Measurements from ENCODE around the gene ENDOU.

The ENDOU gene

DNA sequence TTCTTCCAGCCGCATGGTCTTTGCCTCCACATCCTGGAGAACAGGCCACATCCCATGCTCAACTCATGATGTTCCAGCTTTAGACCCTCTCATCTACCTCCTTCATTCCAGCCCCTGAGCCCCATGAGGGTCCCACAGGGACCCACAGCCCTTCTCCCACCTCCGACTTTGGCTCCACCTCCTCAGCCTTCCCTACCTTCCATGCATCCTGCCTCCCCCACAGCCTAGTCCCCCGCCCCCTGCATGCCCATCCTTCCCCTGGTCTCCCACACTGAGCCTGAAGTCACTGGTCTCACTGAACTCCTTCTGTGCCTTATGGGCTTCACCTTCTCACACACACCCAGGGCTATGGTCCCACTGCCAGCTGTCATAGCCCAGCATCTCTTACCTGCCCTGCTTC lies 23.6 kb upstream of the ENDOU start:
- peaks cover 10% of the 10 kb centered on the region for H3K4me1 Mint-ChIP-seq
- H3K4me3 Mint-ChIP-seq: no peak overlapping the region
- DNase-seq (no peak), ATAC-seq (no peak)
- peaks cover 28% of the 10 kb centered on the region for H3K27me3 Mint-ChIP-seq
- no peak overlapping the region for H3K27ac Mint-ChIP-seq
- H3K9me3 Mint-ChIP-seq: no peaks in the 10 kb centered on the region

DNA sequence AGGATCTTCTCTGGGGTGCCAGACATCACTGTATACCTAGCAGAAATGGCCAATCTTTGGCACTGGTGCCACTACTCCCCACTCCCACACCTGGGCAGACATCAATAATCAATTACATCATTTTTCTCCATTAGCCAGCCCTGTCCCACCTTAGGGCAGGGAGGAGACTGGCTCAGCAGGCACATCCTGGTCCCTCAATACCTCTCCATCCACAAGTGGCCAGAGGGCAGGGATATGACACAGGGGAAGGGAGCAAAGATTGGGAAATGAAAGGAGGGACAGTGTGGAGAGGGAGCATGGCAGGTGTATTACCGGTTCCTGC lies 23.2 kb upstream of the ENDOU start:
- ATAC-seq (no peak), DNase-seq (no peak)
- Mint-ChIP-seq H3K9me3 (no peaks in the 10 kb centered on the region), H3K27me3 (peaks cover 32% of the 10 kb centered on the region), H3K4me1 (peaks cover 10% of the 10 kb centered on the region), H3K27ac (no peak overlapping the region), H3K4me3 (no peak overlapping the region)

DNA sequence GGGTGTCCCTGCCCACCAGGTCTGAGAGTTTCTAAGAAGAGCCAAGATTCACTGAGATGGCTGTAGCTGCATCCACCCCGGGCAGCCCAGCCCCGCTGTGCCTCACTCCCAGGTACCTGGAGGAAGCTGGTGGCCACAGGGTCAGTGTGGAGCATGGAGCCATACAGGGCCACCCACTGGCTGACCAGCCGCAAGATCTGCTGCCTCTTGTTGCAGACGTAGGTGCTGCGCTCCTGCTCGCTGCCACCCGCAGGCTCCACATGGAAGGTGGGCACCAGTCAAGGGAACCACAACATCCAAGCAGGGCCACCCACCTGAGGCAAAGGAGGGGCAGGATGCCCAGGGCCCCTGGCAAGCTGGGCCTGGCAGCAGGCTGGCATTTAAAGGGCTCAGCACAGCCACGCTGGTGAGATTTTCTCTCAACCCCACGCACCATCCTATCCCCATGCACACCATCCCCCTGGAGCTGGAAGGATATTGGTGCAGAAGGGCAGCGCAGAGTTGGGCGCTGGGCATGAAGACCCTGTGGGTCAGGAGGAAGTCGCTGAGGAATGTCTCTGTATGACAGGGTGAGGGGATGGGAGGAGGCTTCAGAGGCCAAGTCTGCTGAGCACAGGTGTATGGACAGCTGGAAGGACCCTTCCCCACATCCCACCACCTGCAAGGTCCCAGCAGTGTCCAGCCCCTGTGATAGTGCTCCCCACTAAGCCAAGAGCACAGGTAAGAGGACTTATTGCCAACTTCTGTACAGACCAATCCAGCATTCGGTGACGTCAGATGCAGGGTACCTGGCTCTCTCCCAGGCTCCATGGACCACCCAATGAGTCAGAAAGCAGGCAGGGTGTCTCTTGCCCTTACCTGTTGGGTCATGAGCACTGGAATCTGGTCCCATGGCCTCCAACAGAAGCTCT lies 22.6 kb upstream of the ENDOU start:
- H3K27me3 Mint-ChIP-seq: peaks cover 37% of the 10 kb centered on the region

DNA sequence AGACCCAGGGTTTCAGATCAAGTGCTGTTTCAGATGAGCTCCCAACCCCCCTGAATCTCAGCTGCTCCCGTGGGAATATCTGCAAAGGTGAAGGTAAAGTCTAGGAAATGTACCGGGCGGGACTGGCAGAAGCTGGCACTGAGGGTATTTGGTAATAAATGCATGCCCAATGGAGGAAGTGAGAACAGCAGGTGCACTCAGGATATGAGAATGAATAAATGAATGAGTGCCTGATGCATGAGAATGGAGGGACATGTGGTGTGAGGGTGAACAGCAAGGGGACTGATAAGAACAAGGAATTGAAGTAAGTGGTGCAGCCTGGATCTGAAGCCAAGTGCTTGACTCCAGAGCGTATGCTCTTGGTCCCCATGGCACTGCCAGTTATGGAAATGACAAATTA lies 21.8 kb upstream of the ENDOU start:
- H3K27me3 Mint-ChIP-seq: peaks cover 37% of the 10 kb centered on the region
- DNase-seq (no peak), ATAC-seq (no peak)
- H3K4me1 Mint-ChIP-seq: peaks cover 8% of the 10 kb centered on the region
- H3K4me3 Mint-ChIP-seq: no peak overlapping the region
- no peak overlapping the region for H3K27ac Mint-ChIP-seq
- no peaks in the 10 kb centered on the region for H3K9me3 Mint-ChIP-seq

More for the DNA sequence above, 22.6 kb upstream of the ENDOU start:
- Mint-ChIP-seq H3K4me3 (no peak overlapping the region), H3K9me3 (no peaks in the 10 kb centered on the region), H3K27ac (no peak overlapping the region), H3K4me1 (peaks cover 8% of the 10 kb centered on the region)
- DNase-seq: no peak
- ATAC-seq: no peak

DNA sequence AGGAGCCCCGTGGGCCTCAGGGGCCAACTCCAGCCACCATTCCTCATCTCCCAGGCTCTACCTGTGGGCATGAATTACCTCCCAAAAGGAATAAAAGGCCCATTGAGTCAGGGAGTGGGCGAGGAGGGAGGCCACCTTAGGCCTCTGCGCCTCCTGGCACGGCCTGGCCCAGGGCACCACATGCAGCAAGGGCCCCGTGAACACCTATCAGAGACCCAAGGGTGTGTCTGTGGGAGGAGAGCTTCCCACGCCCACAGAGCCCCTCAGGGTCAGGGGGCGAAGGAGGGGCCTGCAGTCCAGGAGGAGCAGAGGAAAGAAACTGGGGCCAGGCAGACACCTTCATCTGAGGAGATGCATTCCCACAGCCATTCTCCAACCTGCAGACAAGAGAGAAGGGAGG lies 21.2 kb upstream of the ENDOU start:
- ATAC-seq (no peak), DNase-seq (no peak)
- no peak overlapping the region for H3K4me3 Mint-ChIP-seq
- peak overlapping the region; percentile 21 to 69 for H3K27ac Mint-ChIP-seq
- H3K4me1 Mint-ChIP-seq: peaks cover 10% of the 10 kb centered on the region
- H3K9me3 Mint-ChIP-seq: no peaks in the 10 kb centered on the region
- peaks cover 37% of the 10 kb centered on the region for H3K27me3 Mint-ChIP-seq

DNA sequence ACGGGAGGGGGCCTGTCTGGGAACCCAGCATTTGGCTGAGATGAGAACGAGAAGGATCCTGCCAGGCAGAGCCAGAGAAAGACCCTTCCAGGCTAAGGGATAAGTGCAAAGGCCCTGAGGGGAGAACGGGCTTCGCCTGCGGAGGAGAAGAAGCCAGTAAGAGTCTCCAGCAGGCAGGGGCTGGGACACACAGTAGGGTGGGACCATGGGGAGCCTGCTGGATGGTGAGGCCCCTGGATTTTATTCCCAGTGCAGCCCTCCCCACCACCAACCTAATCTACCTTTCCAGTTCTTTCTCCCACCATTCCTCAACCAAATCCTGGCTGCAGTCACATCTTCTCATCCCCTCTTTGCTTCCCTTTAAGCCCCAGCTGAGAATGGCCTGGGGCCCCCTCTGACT lies 20.8 kb upstream of the ENDOU start:
- Mint-ChIP-seq H3K4me3 (no peak overlapping the region), H3K4me1 (peaks cover 15% of the 10 kb centered on the region), H3K27me3 (peaks cover 37% of the 10 kb centered on the region), H3K27ac (peak overlapping the region; percentile 21 to 69), H3K9me3 (no peaks in the 10 kb centered on the region)
- ATAC-seq: no peak
- DNase-seq: no peak

DNA sequence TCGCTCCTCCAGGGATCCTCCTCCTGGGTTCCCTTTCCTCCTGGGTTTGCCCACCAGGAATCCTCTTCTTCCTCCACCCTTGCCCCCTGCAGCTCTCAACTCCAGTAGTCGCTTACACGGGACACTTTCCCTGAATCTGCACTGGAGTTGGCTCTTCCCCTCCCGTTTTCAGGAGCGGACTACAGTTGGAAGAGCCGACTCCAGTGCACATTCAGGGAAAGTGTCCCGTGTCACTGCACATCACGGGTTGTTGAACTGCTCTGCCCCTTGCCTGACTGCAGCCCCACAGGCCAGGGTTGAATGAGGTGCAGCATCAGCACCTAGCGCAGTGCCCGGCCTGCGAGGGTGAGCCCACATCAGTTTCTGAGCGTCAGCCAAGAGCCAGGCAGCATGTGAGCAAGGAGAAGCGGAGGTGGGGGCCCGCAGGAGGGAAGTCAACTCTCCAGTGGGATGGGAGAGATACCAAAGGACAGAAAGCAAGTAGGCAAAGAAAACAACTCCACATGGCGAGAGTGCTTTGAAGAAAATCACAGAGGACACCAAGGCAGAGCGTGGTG lies 20.3 kb upstream of the ENDOU start:
- Mint-ChIP-seq H3K4me1 (peaks cover 20% of the 10 kb centered on the region), H3K27me3 (peaks cover 37% of the 10 kb centered on the region), H3K4me3 (no peak overlapping the region), H3K9me3 (no peaks in the 10 kb centered on the region), H3K27ac (no peak overlapping the region)
- DNase-seq: no peak
- ATAC-seq: no peak

DNA sequence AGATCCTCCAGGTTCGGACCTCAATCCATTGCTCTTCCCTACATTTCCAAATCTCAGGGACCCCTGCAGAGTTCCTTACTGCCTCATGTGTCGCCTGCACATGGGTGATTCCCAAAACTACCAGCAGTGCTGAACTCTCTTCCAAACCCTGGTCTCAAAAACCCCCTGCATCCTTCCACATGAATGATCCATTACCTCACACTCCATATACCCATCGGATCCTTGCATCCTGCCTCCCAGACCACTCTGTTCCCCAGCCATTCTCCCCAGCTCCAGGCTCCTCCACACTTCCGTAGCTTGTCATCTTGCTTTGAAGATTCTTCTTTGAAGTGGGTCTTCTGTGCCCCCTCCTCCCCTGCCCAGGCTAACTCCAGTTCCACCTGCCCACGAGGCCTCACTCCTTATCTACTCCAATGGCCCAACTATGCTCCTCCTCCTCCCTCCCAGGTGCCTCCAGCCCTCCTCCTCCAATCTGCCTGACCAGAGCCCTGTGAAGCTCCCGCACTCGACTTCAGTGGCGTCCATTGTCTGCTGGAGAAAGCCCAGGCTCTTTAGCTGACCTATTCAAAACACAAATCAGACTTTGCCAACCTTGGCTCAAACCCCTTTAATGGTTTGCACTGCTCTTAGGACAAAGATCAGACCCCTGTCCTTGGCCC lies 19.6 kb upstream of the ENDOU start:
- H3K27me3 Mint-ChIP-seq: peaks cover 33% of the 10 kb centered on the region
- ATAC-seq (no peak), DNase-seq (no peak)
- H3K4me1 Mint-ChIP-seq: peaks cover 26% of the 10 kb centered on the region
- no peak overlapping the region for H3K4me3 Mint-ChIP-seq
- no peak overlapping the region for H3K27ac Mint-ChIP-seq
- H3K9me3 Mint-ChIP-seq: no peaks in the 10 kb centered on the region

DNA sequence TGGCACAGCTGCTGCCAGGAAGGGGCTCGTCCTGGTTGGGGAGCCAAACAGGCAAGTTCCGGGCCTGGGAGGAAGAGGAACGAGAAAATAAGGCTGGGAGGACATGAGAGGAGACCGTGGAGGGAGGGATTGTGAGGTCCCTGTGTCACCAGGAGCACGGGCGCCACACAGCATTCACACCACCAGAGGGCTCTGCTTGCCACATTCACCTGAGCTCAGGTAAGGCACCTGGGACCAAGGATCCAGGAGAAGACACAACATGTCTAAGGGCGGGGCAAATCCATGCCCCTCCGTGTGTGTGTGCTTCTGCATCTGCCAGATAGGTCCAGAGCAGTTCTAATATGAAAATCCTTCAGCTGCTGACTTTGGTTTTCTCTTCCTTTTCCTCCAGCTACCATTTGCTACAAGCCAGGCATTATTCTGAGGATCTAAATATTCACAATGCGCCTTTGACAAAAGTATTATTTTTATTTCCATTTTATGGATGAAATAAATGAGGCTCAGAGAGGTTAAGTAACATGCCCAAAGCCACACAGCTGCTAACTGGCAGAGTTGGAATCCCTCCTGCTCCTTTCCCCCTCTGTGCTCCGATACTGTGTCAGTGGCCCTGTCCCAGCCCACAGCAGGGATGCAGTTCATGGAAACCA lies 18.8 kb upstream of the ENDOU start:
- no peaks in the 10 kb centered on the region for H3K9me3 Mint-ChIP-seq
- ATAC-seq: no peak
- DNase-seq: peak; percentile 33 to 54
- H3K4me3 Mint-ChIP-seq: no peak overlapping the region
- no peak overlapping the region for H3K27ac Mint-ChIP-seq
- peaks cover 34% of the 10 kb centered on the region for H3K4me1 Mint-ChIP-seq
- peaks cover 29% of the 10 kb centered on the region for H3K27me3 Mint-ChIP-seq

DNA sequence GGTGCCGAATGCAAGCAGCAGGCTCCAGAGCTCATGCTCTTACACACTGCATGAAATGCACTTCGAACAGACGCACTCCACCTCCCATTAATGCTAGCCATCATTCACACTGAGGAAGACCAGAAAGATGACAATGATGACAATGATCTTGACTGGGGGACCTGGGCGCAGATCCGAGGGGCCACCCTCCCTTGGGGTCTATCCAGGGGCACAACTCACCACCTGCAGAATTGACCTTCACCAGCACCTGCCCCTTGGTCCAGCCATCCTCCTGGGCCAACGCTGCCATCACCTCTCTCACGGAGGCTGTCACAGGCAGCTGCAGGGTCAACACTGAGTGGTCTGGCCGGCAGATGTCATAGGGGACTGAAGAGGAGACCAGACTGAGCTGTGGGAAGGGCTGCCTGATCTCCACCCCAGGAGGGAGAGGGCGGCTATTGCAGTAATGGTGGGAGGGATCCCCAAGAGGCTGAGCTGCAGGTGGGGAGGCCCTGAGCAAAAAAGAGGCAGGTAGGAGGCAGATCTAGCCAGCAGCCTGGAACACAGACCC lies 18.1 kb upstream of the ENDOU start:
- DNase-seq: no peak
- H3K27me3 Mint-ChIP-seq: peaks cover 29% of the 10 kb centered on the region
- H3K4me1 Mint-ChIP-seq: peaks cover 42% of the 10 kb centered on the region
- no peak overlapping the region for H3K27ac Mint-ChIP-seq
- H3K4me3 Mint-ChIP-seq: no peak overlapping the region
- no peaks in the 10 kb centered on the region for H3K9me3 Mint-ChIP-seq
- no peak for ATAC-seq

DNA sequence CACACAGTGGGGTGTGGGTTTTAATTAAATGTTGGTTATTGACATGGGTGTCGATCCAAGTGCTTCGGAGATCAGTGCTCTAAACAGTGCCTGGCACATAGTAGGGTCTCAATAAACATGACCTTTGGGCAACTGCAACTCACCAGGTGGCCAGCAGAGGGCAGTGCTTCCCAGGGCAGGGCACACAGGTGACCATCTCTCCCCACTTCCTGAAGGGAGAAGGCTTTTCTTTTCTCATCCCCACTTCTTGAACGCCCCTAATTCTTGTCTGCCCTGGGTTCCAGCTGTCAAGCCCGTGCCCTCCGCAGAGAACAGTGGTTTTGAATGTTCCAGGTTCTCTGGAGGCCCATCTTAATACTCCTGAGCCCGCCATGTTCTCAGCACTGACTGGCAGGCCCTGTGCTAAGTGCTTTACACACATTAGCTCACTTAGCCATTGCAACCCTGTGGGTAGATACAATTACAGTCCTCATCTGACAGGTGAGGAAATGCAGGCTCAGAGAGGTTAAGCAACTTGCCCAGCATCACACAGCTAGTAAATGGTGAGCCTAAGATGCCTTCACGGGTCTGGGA lies 17.0 kb upstream of the ENDOU start:
- no peak overlapping the region for H3K27ac Mint-ChIP-seq
- H3K9me3 Mint-ChIP-seq: no peaks in the 10 kb centered on the region
- H3K4me1 Mint-ChIP-seq: peaks cover 45% of the 10 kb centered on the region
- DNase-seq (peak; percentile 70), ATAC-seq (peak; percentile 34)
- no peak overlapping the region for H3K4me3 Mint-ChIP-seq
- H3K27me3 Mint-ChIP-seq: peaks cover 29% of the 10 kb centered on the region

DNA sequence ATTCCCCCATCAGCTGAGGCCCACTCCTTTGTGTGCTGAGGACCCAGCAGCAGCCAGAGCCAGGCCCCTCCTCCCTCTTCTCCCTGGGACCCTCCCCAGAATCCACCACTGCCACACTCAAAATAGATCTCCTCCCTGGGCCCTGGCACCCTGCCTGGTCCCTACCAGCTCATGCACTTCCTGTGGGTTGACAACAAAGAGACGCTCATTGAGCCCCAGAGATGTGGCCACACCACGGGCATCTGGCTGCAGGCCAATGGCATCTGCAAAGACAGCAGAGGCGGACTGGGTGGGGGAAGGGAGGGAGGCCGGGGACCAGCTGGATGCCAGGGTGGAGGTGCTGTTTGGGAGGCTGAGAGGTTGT lies 16.0 kb upstream of the ENDOU start:
- Mint-ChIP-seq H3K4me3 (peak overlapping the region in 1 of 2 donors; percentile 16), H3K27ac (no peak overlapping the region), H3K4me1 (peaks cover 45% of the 10 kb centered on the region), H3K9me3 (no peaks in the 10 kb centered on the region), H3K27me3 (peaks cover 25% of the 10 kb centered on the region)
- DNase-seq (peak; percentile 46 to 78), ATAC-seq (peak; percentile 83)

DNA sequence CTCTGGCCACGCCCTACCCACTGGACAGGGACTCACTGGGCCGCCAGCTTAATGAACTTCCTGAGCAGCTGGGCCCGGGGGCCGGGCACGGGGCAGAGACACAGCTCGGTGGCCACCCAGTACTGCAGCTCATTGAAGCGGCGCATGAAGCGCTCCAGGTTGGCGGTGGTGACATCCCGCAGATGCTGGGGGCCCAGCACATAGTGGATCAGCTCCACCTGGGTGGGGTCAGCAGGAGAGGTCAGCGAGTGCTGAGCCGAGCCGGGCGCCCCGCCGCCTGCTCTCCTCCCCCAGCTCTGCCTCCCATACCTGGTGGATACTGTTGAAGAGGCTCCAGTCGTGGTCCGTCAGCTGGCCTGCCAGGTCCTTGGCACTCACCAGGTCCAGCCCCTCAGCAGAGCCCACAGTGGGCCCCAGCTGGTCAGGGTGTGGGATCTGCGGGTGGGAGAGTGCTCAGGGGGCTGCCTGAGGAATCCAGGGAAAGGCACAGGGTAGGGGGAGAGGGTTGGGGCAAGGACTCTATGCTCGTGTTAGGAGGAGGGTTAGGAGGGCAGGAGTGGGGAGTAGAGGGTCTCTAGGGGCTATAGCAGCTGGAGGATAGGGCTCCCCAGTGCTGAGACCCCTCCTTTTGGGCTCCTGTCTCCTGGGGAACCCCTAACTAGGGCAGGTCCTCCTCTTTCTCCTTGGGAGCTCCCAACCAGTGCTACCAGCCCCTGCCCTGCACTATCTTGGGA lies 15.5 kb upstream of the ENDOU start:
- H3K27ac Mint-ChIP-seq: no peak overlapping the region
- peak; percentile 6 for ATAC-seq
- peak overlapping the region in 1 of 2 donors; percentile 16 for H3K4me3 Mint-ChIP-seq

DNA sequence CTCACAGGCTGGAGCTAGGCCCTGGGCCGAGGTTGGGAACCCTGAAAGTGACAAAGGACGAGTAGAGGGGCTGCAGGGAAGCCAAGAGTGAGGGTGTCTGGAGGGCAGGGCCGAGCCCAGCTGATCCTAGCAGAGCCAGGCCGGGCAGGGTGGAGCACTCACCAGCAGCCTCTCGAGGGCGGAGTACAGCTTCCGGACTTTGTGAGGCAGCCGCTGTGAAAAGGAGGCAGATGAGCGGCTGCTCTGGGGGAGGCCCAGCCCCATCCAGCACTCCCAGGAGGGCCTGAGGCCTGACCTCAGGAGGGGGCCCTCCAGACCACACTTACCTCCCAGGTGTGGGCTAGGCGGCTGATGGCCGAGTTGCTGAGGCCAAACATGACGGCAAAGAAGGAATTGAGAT lies 14.7 kb upstream of the ENDOU start:
- DNase-seq (no peak), ATAC-seq (no peak)
- peaks cover 16% of the 10 kb centered on the region for H3K27me3 Mint-ChIP-seq
- no peaks in the 10 kb centered on the region for H3K9me3 Mint-ChIP-seq
- peaks cover 45% of the 10 kb centered on the region for H3K4me1 Mint-ChIP-seq
- peak overlapping the region in 1 of 2 donors; percentile 46 for H3K27ac Mint-ChIP-seq
- H3K4me3 Mint-ChIP-seq: no peak overlapping the region

More for the DNA sequence above, 15.5 kb upstream of the ENDOU start:
- Mint-ChIP-seq H3K4me1 (peaks cover 45% of the 10 kb centered on the region), H3K9me3 (no peaks in the 10 kb centered on the region), H3K27me3 (peaks cover 23% of the 10 kb centered on the region)
- no peak for DNase-seq

DNA sequence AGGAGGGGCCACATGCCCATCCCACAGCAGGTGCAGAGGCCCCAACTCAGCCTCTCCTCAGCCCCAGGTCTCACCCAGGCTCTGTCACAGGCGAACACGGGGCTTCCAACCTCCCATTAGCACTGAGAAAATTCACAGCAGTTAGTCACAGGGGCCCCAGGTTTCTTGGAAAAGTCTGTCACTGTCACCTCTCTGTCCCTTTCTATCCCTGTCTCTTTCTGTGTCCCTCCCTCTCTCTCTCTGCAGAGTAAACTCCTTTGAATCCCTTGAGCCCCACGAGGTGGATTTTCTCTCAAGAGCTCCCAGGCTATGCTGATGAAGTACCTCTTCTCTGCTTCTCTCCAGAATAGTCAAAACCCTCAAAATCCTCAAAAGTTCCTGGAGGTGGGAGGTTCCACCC lies 14.0 kb upstream of the ENDOU start:
- peak overlapping the region in 1 of 2 donors; percentile 0 for H3K27ac Mint-ChIP-seq
- H3K4me1 Mint-ChIP-seq: peaks cover 45% of the 10 kb centered on the region
- DNase-seq (no peak), ATAC-seq (no peak)
- H3K9me3 Mint-ChIP-seq: no peaks in the 10 kb centered on the region
- peaks cover 10% of the 10 kb centered on the region for H3K27me3 Mint-ChIP-seq
- H3K4me3 Mint-ChIP-seq: no peak overlapping the region

Measured in stimulated activated naive CD8-positive, alpha-beta T cell treated with anti-CD3 and anti-CD28 coated beads, Interleukin-15, amount 100 ng/mL, for 72 hours (primary cell).